NCI-H1436 treated with DMSO at 0.1 percent for 48 hours (cell line): ENCODE results near the gene GPRASP1.
"Not testable (repeated sequence)": the region's sequence is repeated elsewhere in the genome, so short reads cannot be mapped to it uniquely, and the experiment has no call there.

ENCODE experiments used
- DNase-seq: peaks from one replicate; lab custom pipeline; 2025; lab: John Stamatoyannopoulos, UW

Gene GPRASP1

GRCh38 chrX:102651242-102652011 lies at the start of gene GPRASP1:
Gene GPRASP1 (plus strand): TSS chrX:102651483. CDS start chrX:102653914, 2,431 bp downstream.
- DNase-seq, result no peak

GRCh38 chrX:102604327-102604726 lies 47.0 kb upstream of the GPRASP1 start:
- DNase-seq, result no peak

- DNase-seq, result no peak
These were observed 45.2 kb upstream of the GPRASP1 start for GRCh38 chrX:102606115-102606514.

GRCh38 chrX:102610905-102611304 lies 40.4 kb upstream of the GPRASP1 start:
- DNase-seq, result no peak

GRCh38 chrX:102624105-102624504 lies 27.2 kb upstream of the GPRASP1 start:
- no peak for DNase-seq

GRCh38 chrX:102627640-102628039 lies 23.6 kb upstream of the GPRASP1 start:
- no peak for DNase-seq

GRCh38 chrX:102637561-102637960 lies 13.7 kb upstream of the GPRASP1 start:
- no peak for DNase-seq

- no peak for DNase-seq
These were observed 411 bp upstream of the GPRASP1 start for GRCh38 chrX:102650903-102651241.

- DNase-seq, result peak; percentile 6
These were observed 877 bp downstream of the GPRASP1 start for GRCh38 chrX:102652031-102652688.

- DNase-seq, result no peak
These were observed 3.4 kb downstream of the GPRASP1 start for GRCh38 chrX:102654696-102655095.

GRCh38 chrX:102658556-102658955 lies 7.3 kb downstream of the GPRASP1 start:
- no peak for DNase-seq

GRCh38 chrX:102659790-102660757 lies 8.8 kb downstream of the GPRASP1 start:
- peak; percentile 37 for DNase-seq

GRCh38 chrX:102663820-102664219 lies 12.5 kb downstream of the GPRASP1 start:
- DNase-seq, result not testable (repeated sequence)

- not testable (repeated sequence) for DNase-seq
These were observed 15.8 kb downstream of the GPRASP1 start for GRCh38 chrX:102667034-102667433.

GRCh38 chrX:102669526-102669925 lies 18.2 kb downstream of the GPRASP1 start:
- DNase-seq, result no peak

GRCh38 chrX:102672856-102673255 lies 21.6 kb downstream of the GPRASP1 start:
- no peak for DNase-seq

GRCh38 chrX:102677479-102677878 lies 26.2 kb downstream of the GPRASP1 start:
- DNase-seq, result not testable (repeated sequence)

GRCh38 chrX:102684772-102685520 lies 33.7 kb downstream of the GPRASP1 start:
- DNase-seq, result no peak

- DNase-seq, result no peak
These were observed 43.5 kb downstream of the GPRASP1 start for GRCh38 chrX:102694749-102695148.

- DNase-seq, result no peak
These were observed 45.0 kb downstream of the GPRASP1 start for GRCh38 chrX:102696306-102696705.

- no peak for DNase-seq
These were observed 46.2 kb downstream of the GPRASP1 start for GRCh38 chrX:102697494-102697893.
